Kidney (tissue), 14 donors: ENCODE data around the gene SCAF8. TPM values are rescaled to one million over a fixed set of nuclear protein-coding genes. Genes with fewer than 3 reads are reported as not detected.

Experiments used
- DNase-seq, 5 donors: peaks; one replicate each; pipeline ENCODE4 v3.0.0-alpha.2; 2013 to 2020
- FAIRE-seq: peaks from 2 replicates; lab custom pipeline; 2012; peaks lifted over from hg19 to GRCh38; lab: Jason Lieb, UNC
- H3K27ac ChIP-seq, 2 donors: one replicate each; pipeline ENCODE4 v1.7.0; 2013; ENCODE audit warnings: low read depth in 2 of 2, low read length in 2 of 2, inconsistent platforms in 1 of 2
- H3K27me3 ChIP-seq: one replicate; pipeline ENCODE4 v1.7.1; 2013; ENCODE audit warnings: low read length, inconsistent platforms; ENCODE audit not compliant: control insufficient read depth, insufficient read depth
- H3K36me3 ChIP-seq, 3 donors: one replicate each; pipeline versions ENCODE4 v1.7.0 to v1.7.1; 2013; ENCODE audit warnings: low read length in 3 of 3, control low read depth in 1 of 3, inconsistent platforms in 1 of 3; ENCODE audit not compliant: insufficient read depth in 3 of 3, control insufficient read depth in 2 of 3
- H3K4me1 ChIP-seq, 3 donors: one replicate each; pipeline versions ENCODE4 v1.7.0 to v1.7.1; 2013; ENCODE audit warnings: low read length in 3 of 3, inconsistent platforms in 1 of 3, low read depth in 1 of 3; ENCODE audit not compliant: control insufficient read depth in 2 of 3, insufficient read depth in 2 of 3
- H3K4me3 ChIP-seq, 3 donors: one replicate each; pipeline versions ENCODE4 v1.7.0 to v1.8.1; 2013; ENCODE audit warnings: low read length in 3 of 3, control low read depth in 1 of 3, inconsistent platforms in 1 of 3
- H3K9ac ChIP-seq, 3 donors: one replicate each; pipeline versions ENCODE4 v1.7.0 to v1.7.1; 2013; ENCODE audit warnings: low read length in 3 of 3, control low read depth in 1 of 3, inconsistent platforms in 1 of 3
- H3K9me3 ChIP-seq, 3 donors: one replicate each; pipeline versions ENCODE4 v1.7.0 to v1.7.1; 2013; ENCODE audit warnings: low read length in 3 of 3, control low read depth in 1 of 3, inconsistent platforms in 1 of 3; ENCODE audit not compliant: control insufficient read depth in 2 of 3, insufficient read depth in 1 of 3
- intact Hi-C: fragments of 100-400 bp; cut with DNase I; formaldehyde crosslinking; loops from one replicate; pipeline ENCODE4 v1.11.1; 2022
- polyA plus RNA-seq: library from polyadenylated mRNA; stranded (reverse); fragments of 350-450 nt; fragmentation: Illumina TruSeq; extraction: RNeasy Lipid Tissue Mini Kit (QIAGEN cat#74804); gene quantifications from one replicate; pipeline ENCODE4 v1.2.3, GENCODE V29; 2014; ENCODE audit warnings: low read depth, low replicate concordance; ENCODE audit not compliant: insufficient read depth
- total RNA-seq: library from RNA; stranded (reverse); fragmentation: NEBNext Ultra II Directional; extraction: Animal tissue kit (Norgen Biotek cat#: 25700); gene quantifications from one replicate; pipeline ENCODE4 v1.2.1, GENCODE V29; 2021
- TF ChIP-seq, protein P1 (sequence below): IDR thresholded peaks from 3 replicates; pipeline ENCODE4 v1.5.1; 2012; ENCODE audit warnings: mild to moderate bottlenecking, moderate library complexity, borderline replicate concordance; ENCODE audit not compliant: insufficient read depth; ENCODE audit errors: extremely low read depth
- donor health status: control.
- donor health status: control.
- donor health status: control.
- donor health status: control.
- donor health status: control.
- donor health status: DM: yes; HTN: yes; CAD: no.
- donor health status: Normal renal cell carcinoma (clear cell type).

SCAF8 gene
- total and polyA plus RNA-seq, 2 donors from 2014 or later: 8.3 to 52.2 TPM

DNA sequence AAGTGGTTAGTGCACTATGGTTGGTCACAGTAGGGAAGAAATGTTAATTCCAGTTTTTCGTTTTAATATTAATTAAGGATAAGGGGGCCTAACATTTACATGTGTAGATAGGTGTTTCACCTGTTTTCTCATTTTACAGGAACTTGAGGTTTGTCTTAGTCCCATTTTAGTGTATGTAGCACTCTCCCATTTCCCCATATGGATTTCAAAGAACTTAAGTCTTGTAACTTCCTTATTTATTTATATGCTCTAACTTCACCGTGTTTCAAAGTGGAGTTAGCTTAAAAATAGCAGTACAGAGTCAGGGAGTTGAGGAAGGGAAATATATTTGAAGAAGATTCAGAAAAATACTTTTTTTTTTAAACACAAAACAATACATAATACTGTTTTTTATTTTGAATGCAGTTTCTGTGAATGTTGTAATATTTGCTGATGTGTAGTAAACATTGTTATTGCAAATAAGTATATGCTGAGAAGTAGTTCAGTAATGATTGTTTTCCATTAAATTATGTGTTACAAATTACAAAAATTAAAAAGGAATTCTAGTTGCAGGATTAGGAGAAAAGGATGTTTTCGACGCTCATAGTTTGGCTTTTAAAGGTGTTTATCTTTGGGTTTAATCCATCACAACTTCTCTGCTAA is 3.5 kb downstream of the SCAF8 start:
- no peaks in the 10 kb centered on the region for H3K36me3 ChIP-seq
- H3K4me1 ChIP-seq: peaks cover 0 to 33% (median 10%) of the 10 kb centered on the region in 3 donors
- no peaks in the 10 kb centered on the region for H3K9me3 ChIP-seq
- TF ChIP-seq, protein P1, sequence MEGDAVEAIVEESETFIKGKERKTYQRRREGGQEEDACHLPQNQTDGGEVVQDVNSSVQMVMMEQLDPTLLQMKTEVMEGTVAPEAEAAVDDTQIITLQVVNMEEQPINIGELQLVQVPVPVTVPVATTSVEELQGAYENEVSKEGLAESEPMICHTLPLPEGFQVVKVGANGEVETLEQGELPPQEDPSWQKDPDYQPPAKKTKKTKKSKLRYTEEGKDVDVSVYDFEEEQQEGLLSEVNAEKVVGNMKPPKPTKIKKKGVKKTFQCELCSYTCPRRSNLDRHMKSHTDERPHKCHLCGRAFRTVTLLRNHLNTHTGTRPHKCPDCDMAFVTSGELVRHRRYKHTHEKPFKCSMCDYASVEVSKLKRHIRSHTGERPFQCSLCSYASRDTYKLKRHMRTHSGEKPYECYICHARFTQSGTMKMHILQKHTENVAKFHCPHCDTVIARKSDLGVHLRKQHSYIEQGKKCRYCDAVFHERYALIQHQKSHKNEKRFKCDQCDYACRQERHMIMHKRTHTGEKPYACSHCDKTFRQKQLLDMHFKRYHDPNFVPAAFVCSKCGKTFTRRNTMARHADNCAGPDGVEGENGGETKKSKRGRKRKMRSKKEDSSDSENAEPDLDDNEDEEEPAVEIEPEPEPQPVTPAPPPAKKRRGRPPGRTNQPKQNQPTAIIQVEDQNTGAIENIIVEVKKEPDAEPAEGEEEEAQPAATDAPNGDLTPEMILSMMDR: no peak
- H3K9ac ChIP-seq: no peak overlapping the region
- H3K27ac ChIP-seq: no peak overlapping the region
- intact Hi-C loops: no loop called here
- no peak overlapping the region for H3K4me3 ChIP-seq
- DNase-seq (no peak), FAIRE-seq (no peak)
- no peaks in the 10 kb centered on the region for H3K27me3 ChIP-seq

DNA sequence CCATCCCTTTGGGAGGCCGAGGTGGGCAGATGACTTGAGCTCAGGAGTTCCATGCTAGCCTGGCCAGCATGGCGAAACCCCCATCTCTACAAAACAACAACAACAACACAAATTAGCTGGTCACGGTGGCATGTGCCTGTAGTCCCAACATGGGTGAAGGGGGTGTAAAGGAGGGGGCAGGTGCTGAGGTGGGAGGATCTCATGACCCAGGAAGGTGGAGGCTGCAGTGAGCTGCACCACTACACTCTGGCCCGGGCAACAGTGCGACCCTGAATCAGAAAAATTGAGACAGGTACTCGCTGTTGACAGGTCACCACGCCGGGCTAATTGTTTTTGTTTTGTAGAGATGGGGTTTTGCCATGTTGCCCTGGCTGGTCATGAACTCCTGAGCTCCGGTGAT is 4.2 kb downstream of the SCAF8 start:
- no peak overlapping the region for H3K4me3 ChIP-seq
- no peak for FAIRE-seq
- intact Hi-C loops: no loop called here
- no peaks in the 10 kb centered on the region for H3K27me3 ChIP-seq
- no peak for DNase-seq
- TF ChIP-seq, protein P1: no peak
- no peaks in the 10 kb centered on the region for H3K36me3 ChIP-seq
- peaks cover 0 to 29% (median 7%) of the 10 kb centered on the region in 3 donors for H3K4me1 ChIP-seq
- no peak overlapping the region for H3K27ac ChIP-seq
- H3K9ac ChIP-seq: no peak overlapping the region
- no peaks in the 10 kb centered on the region for H3K9me3 ChIP-seq

DNA sequence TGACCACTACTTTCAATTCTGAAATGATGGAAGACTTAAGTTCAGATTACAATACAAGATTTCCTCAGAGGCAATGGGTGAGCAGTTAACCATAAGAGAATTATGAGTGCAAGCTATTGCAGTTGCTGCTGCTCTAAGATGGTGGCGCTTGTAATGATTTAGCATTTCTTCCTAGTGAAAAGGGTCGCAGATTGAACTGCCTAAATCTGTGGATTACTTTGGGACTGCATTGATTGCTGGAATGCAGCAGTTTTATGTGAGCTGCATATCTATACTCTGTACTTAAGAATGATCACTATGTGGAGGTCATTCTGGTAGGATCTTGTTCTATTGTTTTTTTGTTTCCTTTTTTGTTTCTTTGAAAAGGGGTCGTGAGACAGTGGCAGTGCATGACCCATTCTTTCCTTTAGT is 5.3 kb downstream of the SCAF8 start:
- Histone ChIP-seq H3K4me1 (peaks cover 0 to 29% (median 11%) of the 10 kb centered on the region in 3 donors), H3K27ac (no peak overlapping the region), H3K4me3 (no peak overlapping the region), H3K9ac (no peak overlapping the region), H3K27me3 (no peaks in the 10 kb centered on the region), H3K9me3 (no peaks in the 10 kb centered on the region), H3K36me3 (no peaks in the 10 kb centered on the region)
- DNase-seq: peak in 1 of 5 donors; percentile 3
- TF ChIP-seq, protein P1: no peak
- FAIRE-seq: no peak
- intact Hi-C loops: no loop called here
